ENCODE data around the gene FAT3.

The FAT3 gene

DNA sequence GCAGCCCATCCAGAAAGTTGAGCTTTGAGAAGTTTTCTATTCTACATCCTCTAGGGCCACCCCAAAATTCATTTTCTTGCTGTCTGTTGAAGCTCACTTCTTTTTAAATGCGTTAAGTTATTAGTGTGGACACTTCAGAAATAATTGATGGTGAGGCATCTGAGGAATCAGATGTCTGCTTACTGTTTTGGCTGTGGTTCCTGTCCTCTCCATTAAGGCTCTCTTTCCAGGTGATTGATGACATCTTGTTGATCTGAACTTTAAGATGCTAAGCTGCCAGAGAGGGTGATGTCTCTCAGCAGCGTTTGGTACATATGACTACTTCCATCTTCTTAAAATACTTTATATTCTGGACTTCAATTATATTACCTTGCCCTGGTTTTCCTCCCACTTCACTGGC is 45.2 kb downstream of the FAT3 start:
- no peaks in the 10 kb centered on the region for H3K9me3 ChIP-seq (ENCODE audit: control insufficient read depth, low read length)
- no peak overlapping the region for H2AFZ ChIP-seq
- TF ChIP-seq, protein P1, sequence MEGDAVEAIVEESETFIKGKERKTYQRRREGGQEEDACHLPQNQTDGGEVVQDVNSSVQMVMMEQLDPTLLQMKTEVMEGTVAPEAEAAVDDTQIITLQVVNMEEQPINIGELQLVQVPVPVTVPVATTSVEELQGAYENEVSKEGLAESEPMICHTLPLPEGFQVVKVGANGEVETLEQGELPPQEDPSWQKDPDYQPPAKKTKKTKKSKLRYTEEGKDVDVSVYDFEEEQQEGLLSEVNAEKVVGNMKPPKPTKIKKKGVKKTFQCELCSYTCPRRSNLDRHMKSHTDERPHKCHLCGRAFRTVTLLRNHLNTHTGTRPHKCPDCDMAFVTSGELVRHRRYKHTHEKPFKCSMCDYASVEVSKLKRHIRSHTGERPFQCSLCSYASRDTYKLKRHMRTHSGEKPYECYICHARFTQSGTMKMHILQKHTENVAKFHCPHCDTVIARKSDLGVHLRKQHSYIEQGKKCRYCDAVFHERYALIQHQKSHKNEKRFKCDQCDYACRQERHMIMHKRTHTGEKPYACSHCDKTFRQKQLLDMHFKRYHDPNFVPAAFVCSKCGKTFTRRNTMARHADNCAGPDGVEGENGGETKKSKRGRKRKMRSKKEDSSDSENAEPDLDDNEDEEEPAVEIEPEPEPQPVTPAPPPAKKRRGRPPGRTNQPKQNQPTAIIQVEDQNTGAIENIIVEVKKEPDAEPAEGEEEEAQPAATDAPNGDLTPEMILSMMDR (IDR thresholded peaks at IDR 0.05), result no peak
- H3K36me3 ChIP-seq (ENCODE audit: control insufficient read depth, insufficient read depth, low read length), result no peaks in the 10 kb centered on the region
- H3K27ac ChIP-seq, result no peak overlapping the region
- H3K4me1 ChIP-seq, result no peaks in the 10 kb centered on the region
- H3K4me3 ChIP-seq (ENCODE audit: low read depth, low read length), result no peak overlapping the region
- no peak overlapping the region for H3K4me2 ChIP-seq (ENCODE audit: low read length)
- no peak overlapping the region for H3K9ac ChIP-seq
- no peaks in the 10 kb centered on the region for H3K27me3 ChIP-seq (ENCODE audit: control insufficient read depth, insufficient read depth, low read length)
- H3K79me2 ChIP-seq, result no peaks in the 10 kb centered on the region

DNA sequence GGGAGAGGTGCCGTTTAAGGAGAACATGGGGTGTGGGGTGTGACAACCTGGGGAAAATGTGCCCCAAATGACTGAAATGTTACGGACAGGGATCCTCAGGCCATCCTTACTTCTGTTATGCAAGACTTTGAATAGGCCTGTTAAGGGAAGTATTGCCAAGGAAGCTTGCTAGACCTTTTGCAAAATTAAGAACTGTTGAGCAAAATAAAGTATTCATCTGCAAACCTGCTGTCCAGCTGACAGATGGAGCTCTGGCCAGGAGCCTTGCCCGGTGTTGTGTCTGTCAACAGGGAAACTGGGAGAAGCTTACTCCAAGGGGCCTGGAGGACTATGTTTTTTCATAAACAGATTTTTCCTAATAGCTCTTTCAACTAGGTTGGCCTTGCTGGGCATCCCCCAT is 48.0 kb downstream of the FAT3 start:
- H2AFZ ChIP-seq, result no peak overlapping the region
- no peaks in the 10 kb centered on the region for H3K9me3 ChIP-seq (ENCODE audit: control insufficient read depth, low read length)
- no peaks in the 10 kb centered on the region for H3K36me3 ChIP-seq (ENCODE audit: control insufficient read depth, insufficient read depth, low read length)
- TF ChIP-seq, protein P1 (IDR thresholded peaks at IDR 0.05), result no peak
- H3K4me2 ChIP-seq (ENCODE audit: low read length), result no peak overlapping the region
- H3K9ac ChIP-seq, result no peak overlapping the region
- H3K79me2 ChIP-seq, result no peaks in the 10 kb centered on the region
- H3K27ac ChIP-seq, result no peak overlapping the region
- no peaks in the 10 kb centered on the region for H3K4me1 ChIP-seq
- no peaks in the 10 kb centered on the region for H3K27me3 ChIP-seq (ENCODE audit: control insufficient read depth, insufficient read depth, low read length)
- H3K4me3 ChIP-seq (ENCODE audit: low read depth, low read length), result no peak overlapping the region

Measured in parathyroid adenoma (tissue), 2 donors.